ENCODE data around the gene SMPX. TPM values are rescaled to one million over a fixed set of nuclear protein-coding genes. Genes with fewer than 3 reads are reported as not detected.

Gene SMPX
- total RNA-seq, 3 donors from 2014 or later (not counting 1 experiment from before 2014, with no cell fraction given): not detected

GRCh38 chrX:21674430-21675186, 83.3 kb downstream of the SMPX start:
- ATAC-seq: no peak
- peaks cover 0 to 2% of the 10 kb centered on the region in 2 donors for H3K9me3 Mint-ChIP-seq
- WGBS (ENCODE audit: insufficient coverage): 83% methylated on average over 2 of the region's 4 CpGs
- H3K36me3 Mint-ChIP-seq: no peaks in the 10 kb centered on the region
- H3K27me3 ChIP-seq (ENCODE audit: control insufficient read depth, insufficient read depth, low read length): no peaks in the 10 kb centered on the region
- H3K4me3 Mint-ChIP-seq: no peak overlapping the region
- H3K27ac ChIP-seq (ENCODE audit: low read length): no peak overlapping the region
- no peaks in the 10 kb centered on the region for H3K36me3 ChIP-seq (ENCODE audit: control insufficient read depth, insufficient read depth, low read length)
- no peak overlapping the region for H3K4me3 ChIP-seq (ENCODE audit: low read length)
- TF ChIP-seq CTCF (IDR thresholded peaks at IDR 0.05): no peak
- no peaks in the 10 kb centered on the region for H3K9me3 ChIP-seq (ENCODE audit: control insufficient read depth, insufficient read depth, low read length)
- H3K27ac Mint-ChIP-seq: no peak overlapping the region
- DNase-seq: no peak
- H3K4me1 ChIP-seq (ENCODE audit: control insufficient read depth, insufficient read depth, low read length): no peaks in the 10 kb centered on the region
- H3K27me3 Mint-ChIP-seq (ENCODE audit: low read depth in 2 of 2): peaks cover 3 to 11% of the 10 kb centered on the region in 2 donors
- intact Hi-C loops (cut with micrococcal nuclease): no loop called here
- H3K4me1 Mint-ChIP-seq: no peaks in the 10 kb centered on the region

- Histone ChIP-seq H3K4me3 (ENCODE audit: low read length) (no peak overlapping the region), H3K27me3 (ENCODE audit: control insufficient read depth, insufficient read depth, low read length) (no peaks in the 10 kb centered on the region), H3K4me1 (ENCODE audit: control insufficient read depth, insufficient read depth, low read length) (no peaks in the 10 kb centered on the region), H3K9me3 (ENCODE audit: control insufficient read depth, insufficient read depth, low read length) (no peaks in the 10 kb centered on the region), H3K36me3 (ENCODE audit: control insufficient read depth, insufficient read depth, low read length) (no peaks in the 10 kb centered on the region), H3K27ac (ENCODE audit: low read length) (no peak overlapping the region)
- 93% methylated on average over 3 of the region's 4 CpGs for WGBS (ENCODE audit: insufficient coverage)
- Mint-ChIP-seq H3K4me1 (no peaks in the 10 kb centered on the region), H3K27ac (no peak overlapping the region), H3K9me3 (peaks cover 0 to 3% of the 10 kb centered on the region in 2 donors), H3K36me3 (no peaks in the 10 kb centered on the region), H3K27me3 (ENCODE audit: low read depth in 2 of 2) (peaks cover 10 to 17% of the 10 kb centered on the region in 2 donors), H3K4me3 (no peak overlapping the region)
- ATAC-seq: no peak
- intact Hi-C loops (cut with micrococcal nuclease): no loop called here
- DNase-seq: no peak
- TF ChIP-seq CTCF (IDR thresholded peaks at IDR 0.05): no peak
These were observed 91.2 kb downstream of the SMPX start for GRCh38 chrX:21666679-21667078.

GRCh38 chrX:21666252-21666651, 91.7 kb downstream of the SMPX start:
- DNase-seq (no peak), ATAC-seq (no peak)
- intact Hi-C loops (cut with micrococcal nuclease): no loop called here
- TF ChIP-seq CTCF (IDR thresholded peaks at IDR 0.05): no peak
- no peak overlapping the region for H3K27ac ChIP-seq (ENCODE audit: low read length)
- H3K4me3 ChIP-seq (ENCODE audit: low read length): no peak overlapping the region
- Mint-ChIP-seq H3K4me1 (no peaks in the 10 kb centered on the region), H3K27me3 (ENCODE audit: low read depth in 2 of 2) (peaks cover 10 to 20% of the 10 kb centered on the region in 2 donors), H3K27ac (no peak overlapping the region), H3K36me3 (no peaks in the 10 kb centered on the region), H3K9me3 (peaks cover 0 to 3% of the 10 kb centered on the region in 2 donors), H3K4me3 (no peak overlapping the region)
- H3K27me3 ChIP-seq (ENCODE audit: control insufficient read depth, insufficient read depth, low read length): no peaks in the 10 kb centered on the region
- no peaks in the 10 kb centered on the region for H3K9me3 ChIP-seq (ENCODE audit: control insufficient read depth, insufficient read depth, low read length)
- no peaks in the 10 kb centered on the region for H3K4me1 ChIP-seq (ENCODE audit: control insufficient read depth, insufficient read depth, low read length)
- WGBS (ENCODE audit: insufficient coverage): 81% methylated on average over 3 of the region's 4 CpGs
- no peaks in the 10 kb centered on the region for H3K36me3 ChIP-seq (ENCODE audit: control insufficient read depth, insufficient read depth, low read length)

- no peak for ATAC-seq
- intact Hi-C loops (cut with micrococcal nuclease): no loop called here
- TF ChIP-seq CTCF (IDR thresholded peaks at IDR 0.05): no peak
- Mint-ChIP-seq H3K4me1 (no peaks in the 10 kb centered on the region), H3K27ac (no peak overlapping the region), H3K36me3 (no peaks in the 10 kb centered on the region), H3K27me3 (ENCODE audit: low read depth in 2 of 2) (peaks cover 13 to 20% of the 10 kb centered on the region in 2 donors), H3K4me3 (no peak overlapping the region), H3K9me3 (peaks cover 0 to 2% of the 10 kb centered on the region in 2 donors)
- Histone ChIP-seq H3K27me3 (ENCODE audit: control insufficient read depth, insufficient read depth, low read length) (no peaks in the 10 kb centered on the region), H3K9me3 (ENCODE audit: control insufficient read depth, insufficient read depth, low read length) (no peaks in the 10 kb centered on the region), H3K4me3 (ENCODE audit: low read length) (no peak overlapping the region), H3K27ac (ENCODE audit: low read length) (no peak overlapping the region), H3K36me3 (ENCODE audit: control insufficient read depth, insufficient read depth, low read length) (no peaks in the 10 kb centered on the region), H3K4me1 (ENCODE audit: control insufficient read depth, insufficient read depth, low read length) (no peaks in the 10 kb centered on the region)
- DNase-seq: no peak
- WGBS (ENCODE audit: insufficient coverage): 91% methylated on average over 1 of the region's 4 CpGs
These were observed 95.2 kb downstream of the SMPX start for GRCh38 chrX:21662761-21663160.
